Brain microvascular endothelial cell (primary cell): Measurements from ENCODE around the gene GULP1.

ENCODE experiments used
- DNase-seq: peaks from one replicate; pipeline ENCODE4 v3.0.0-alpha.2; 2020
- H3K27ac ChIP-seq: fragments of 250-450 bp; sonication (Bioruptor Pico); 2 replicates; pipeline ENCODE4 v1.5.1; 2020; ENCODE audit warnings: mild to moderate bottlenecking, moderate library complexity
- H3K27me3 ChIP-seq: fragments of 250-450 bp; sonication (Bioruptor Pico); replicated peaks from 2 replicates; pipeline ENCODE4 v1.5.1; 2020; ENCODE audit warnings: mild to moderate bottlenecking
- H3K36me3 ChIP-seq: fragments of 250-450 bp; sonication (Bioruptor Pico); replicated peaks from 2 replicates; pipeline ENCODE4 v1.5.1; 2020; ENCODE audit warnings: mild to moderate bottlenecking
- H3K4me3 ChIP-seq: 2 replicates; pipeline ENCODE4 v1.5.1; 2011; ENCODE audit warnings: low read depth, mild to moderate bottlenecking, control low read depth, low read length, moderate library complexity
- CTCF ChIP-seq: IDR thresholded peaks from 2 replicates; pipeline ENCODE4 v1.5.1; 2011; ENCODE audit warnings: low read depth, mild to moderate bottlenecking, moderate library complexity, low read length, control low read depth, inconsistent platforms; ENCODE audit errors: missing control alignments
- in situ Hi-C: cut with HindIII; loops from 2 replicates; pipeline ENCODE4 v1.10.0; 2017; ENCODE audit warnings: low sequenced_read_pairs, low pct_ligation_motif_present

The GULP1 gene

GRCh38 chr2:188360485-188361263 is 69.0 kb downstream of the GULP1 start:
- no peak for DNase-seq
- in situ Hi-C loops = no loop called here
- H3K4me3 ChIP-seq = no peak overlapping the region
- no peak for TF ChIP-seq CTCF
- H3K27ac ChIP-seq = no peak overlapping the region
- no peaks in the 10 kb centered on the region for H3K36me3 ChIP-seq
- H3K27me3 ChIP-seq = no peaks in the 10 kb centered on the region

- Histone ChIP-seq H3K27ac (no peak overlapping the region), H3K27me3 (no peaks in the 10 kb centered on the region), H3K4me3 (no peak overlapping the region), H3K36me3 (no peaks in the 10 kb centered on the region)
- TF ChIP-seq CTCF = no peak
- in situ Hi-C loops = no loop called here
- DNase-seq = no peak
Measured at GRCh38 chr2:188364033-188364630, 72.5 kb downstream of the GULP1 start.

DNA sequence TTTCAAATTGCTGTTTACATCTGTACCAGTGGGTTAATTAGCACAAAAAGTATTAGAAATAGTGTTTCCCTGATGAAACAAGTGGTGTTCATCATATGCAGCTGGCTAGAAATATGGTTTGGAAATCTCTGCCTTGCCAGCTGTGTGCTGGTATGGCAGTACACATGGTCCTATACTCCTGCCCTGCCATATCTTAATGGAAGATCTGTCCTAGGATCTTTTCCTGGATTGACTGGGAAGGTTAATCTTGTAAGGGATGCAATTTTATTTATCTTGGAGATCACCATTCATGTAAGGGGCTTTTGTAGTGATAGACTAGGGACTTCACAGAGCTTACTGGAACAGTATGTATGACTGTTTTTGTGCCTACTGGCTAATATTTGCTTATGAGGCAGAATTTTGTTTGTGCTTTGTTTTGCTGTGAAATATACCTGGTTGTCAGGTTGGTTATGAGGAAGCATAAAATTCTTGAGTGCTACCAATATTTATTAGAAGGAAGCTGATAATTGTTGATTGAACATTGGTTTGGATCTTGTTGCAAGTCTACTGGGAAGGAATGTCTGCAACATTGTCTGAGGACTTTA is 73.5 kb downstream of the GULP1 start:
- no peak for TF ChIP-seq CTCF
- Histone ChIP-seq H3K27ac (no peak overlapping the region), H3K4me3 (no peak overlapping the region), H3K27me3 (no peaks in the 10 kb centered on the region), H3K36me3 (no peaks in the 10 kb centered on the region)
- in situ Hi-C loops = no loop called here
- DNase-seq = no peak

GRCh38 chr2:188367164-188367563 is 75.5 kb downstream of the GULP1 start:
- TF ChIP-seq CTCF = no peak
- no peaks in the 10 kb centered on the region for H3K27me3 ChIP-seq
- in situ Hi-C loops = no loop called here
- H3K4me3 ChIP-seq = no peak overlapping the region
- no peaks in the 10 kb centered on the region for H3K36me3 ChIP-seq
- DNase-seq = no peak
- H3K27ac ChIP-seq = no peak overlapping the region

GRCh38 chr2:188369365-188369764 is 77.7 kb downstream of the GULP1 start:
- Histone ChIP-seq H3K27me3 (no peaks in the 10 kb centered on the region), H3K4me3 (no peak overlapping the region), H3K27ac (no peak overlapping the region), H3K36me3 (no peaks in the 10 kb centered on the region)
- peak; percentile 65 for DNase-seq
- in situ Hi-C loops = no loop called here
- TF ChIP-seq CTCF = peak; percentile 89
